SK-N-SH (cell line): ENCODE data around the gene ANKRD44.

Experiments
- GATA2 ChIP-seq: sonication (generic); formaldehyde crosslinking; IDR thresholded peaks from 2 replicates; pipeline ENCODE4 v1.5.0; 2020; ENCODE audit warnings: mild to moderate bottlenecking, missing genetic modification reagents
- IRF3 ChIP-seq: fragments of 150-350 bp; IDR thresholded peaks from 2 replicates; pipeline ENCODE4 v1.6.1; 2016; ENCODE audit warnings: mild to moderate bottlenecking, low read depth, low read length
- RAD21 ChIP-seq: IDR thresholded peaks from 2 replicates; pipeline ENCODE4 v1.6.1; 2012; ENCODE audit warnings: mild to moderate bottlenecking, low read length
- RCOR1 ChIP-seq: fragments of 150-350 bp; IDR thresholded peaks from 2 replicates; pipeline ENCODE4 v1.6.1; 2017; ENCODE audit warnings: antibody characterized with exemption, low read length
- TEAD4 ChIP-seq: IDR thresholded peaks from 2 replicates; pipeline ENCODE4 v1.4.0; 2012; ENCODE audit warnings: mild to moderate bottlenecking, borderline replicate concordance; ENCODE audit not compliant: insufficient read depth
- TF ChIP-seq, protein P1 (sequence below): IDR thresholded peaks from 2 replicates; pipeline ENCODE4 v1.4.0; 2012; ENCODE audit warnings: low read depth
- TF ChIP-seq, protein P2 (sequence below): fragments of 200-600 bp; sonication (generic); IDR thresholded peaks from 2 replicates; pipeline ENCODE4 v1.6.1; 2017; ENCODE audit warnings: antibody characterized with exemption, mild to moderate bottlenecking, moderate library complexity

- TF ChIP-seq, protein P1, sequence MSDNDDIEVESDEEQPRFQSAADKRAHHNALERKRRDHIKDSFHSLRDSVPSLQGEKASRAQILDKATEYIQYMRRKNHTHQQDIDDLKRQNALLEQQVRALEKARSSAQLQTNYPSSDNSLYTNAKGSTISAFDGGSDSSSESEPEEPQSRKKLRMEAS: no peak
- TF ChIP-seq, protein P2, sequence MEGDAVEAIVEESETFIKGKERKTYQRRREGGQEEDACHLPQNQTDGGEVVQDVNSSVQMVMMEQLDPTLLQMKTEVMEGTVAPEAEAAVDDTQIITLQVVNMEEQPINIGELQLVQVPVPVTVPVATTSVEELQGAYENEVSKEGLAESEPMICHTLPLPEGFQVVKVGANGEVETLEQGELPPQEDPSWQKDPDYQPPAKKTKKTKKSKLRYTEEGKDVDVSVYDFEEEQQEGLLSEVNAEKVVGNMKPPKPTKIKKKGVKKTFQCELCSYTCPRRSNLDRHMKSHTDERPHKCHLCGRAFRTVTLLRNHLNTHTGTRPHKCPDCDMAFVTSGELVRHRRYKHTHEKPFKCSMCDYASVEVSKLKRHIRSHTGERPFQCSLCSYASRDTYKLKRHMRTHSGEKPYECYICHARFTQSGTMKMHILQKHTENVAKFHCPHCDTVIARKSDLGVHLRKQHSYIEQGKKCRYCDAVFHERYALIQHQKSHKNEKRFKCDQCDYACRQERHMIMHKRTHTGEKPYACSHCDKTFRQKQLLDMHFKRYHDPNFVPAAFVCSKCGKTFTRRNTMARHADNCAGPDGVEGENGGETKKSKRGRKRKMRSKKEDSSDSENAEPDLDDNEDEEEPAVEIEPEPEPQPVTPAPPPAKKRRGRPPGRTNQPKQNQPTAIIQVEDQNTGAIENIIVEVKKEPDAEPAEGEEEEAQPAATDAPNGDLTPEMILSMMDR: no peak
- no peak for TF ChIP-seq IRF3
- no peak for TF ChIP-seq GATA2 (CRISPR knock-in tag)
- TF ChIP-seq RCOR1: no peak
- no peak for TF ChIP-seq RAD21
- no peak for TF ChIP-seq TEAD4
These were observed 229.9 kb downstream of the ANKRD44 start for GRCh38 chr2:197080578-197081216.
